T47D (cell line): Measurements from ENCODE around the gene TRIM44.
A peak's percentile ranks its signal among the peaks of the same experiment; 100 is the strongest.
"Not testable (repeated sequence)": the region's sequence is repeated elsewhere in the genome, so short reads cannot be mapped to it uniquely, and the experiment has no call there.

ENCODE experiments used
- DNase-seq, 2 experiments: peaks; one replicate each; pipeline versions ENCODE4 v3.0.0 to v3.0.0-alpha.2; 2011 to 2012; ENCODE audit warnings: low read depth in 1 of 2, low spot score in 1 of 2
- JUND ChIP-seq: IDR thresholded peaks from 2 replicates; pipeline ENCODE4 v1.6.1; 2012; ENCODE audit warnings: low read depth
- in situ Hi-C: cut with HindIII; loops from 2 replicates; pipeline ENCODE4 v1.10.0; 2016; ENCODE audit warnings: low sequenced_read_pairs, low pct_unique_long_range_greater_than_20kb

TRIM44 gene

DNA sequence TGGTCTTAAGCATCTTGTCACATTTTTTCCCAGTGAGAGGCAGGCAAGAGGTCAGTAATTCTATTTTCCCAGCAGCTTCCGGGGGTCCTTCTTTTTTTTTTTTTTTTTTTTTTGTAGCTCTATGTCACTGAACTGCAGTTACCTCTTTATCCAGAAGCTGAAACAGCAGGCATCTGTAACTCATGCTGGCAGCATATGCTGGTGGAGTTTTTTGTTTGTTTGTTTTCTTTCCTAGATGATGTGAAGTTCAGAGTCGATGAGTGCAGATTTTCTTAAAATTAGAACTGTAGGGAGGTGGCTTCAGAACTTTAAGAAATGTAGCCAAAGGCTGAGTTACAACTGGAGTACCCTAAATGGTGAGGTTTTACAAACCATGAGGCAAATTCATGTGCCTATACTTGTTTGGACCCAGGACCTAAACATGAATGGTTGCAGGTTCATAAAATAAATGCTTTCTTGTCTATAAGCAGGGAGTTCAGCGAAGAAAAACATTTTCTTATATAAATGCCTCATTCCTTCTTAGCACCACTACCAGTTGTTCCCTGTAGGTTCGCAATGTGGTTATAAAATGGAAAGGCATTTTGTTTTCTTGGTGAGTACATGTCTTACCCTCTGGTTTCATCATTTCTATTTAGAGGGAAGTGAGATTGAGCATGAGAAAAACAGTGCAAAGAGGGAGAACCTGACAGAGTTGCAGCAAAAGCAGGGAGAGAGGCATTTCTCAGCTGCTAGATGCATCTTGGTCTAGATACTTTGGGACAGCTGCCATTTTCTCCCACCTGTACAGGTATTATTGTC lies 84.0 kb downstream of the TRIM44 start:
- in situ Hi-C loops: no loop called here
- DNase-seq: no peak
- TF ChIP-seq JUND: no peak

DNA sequence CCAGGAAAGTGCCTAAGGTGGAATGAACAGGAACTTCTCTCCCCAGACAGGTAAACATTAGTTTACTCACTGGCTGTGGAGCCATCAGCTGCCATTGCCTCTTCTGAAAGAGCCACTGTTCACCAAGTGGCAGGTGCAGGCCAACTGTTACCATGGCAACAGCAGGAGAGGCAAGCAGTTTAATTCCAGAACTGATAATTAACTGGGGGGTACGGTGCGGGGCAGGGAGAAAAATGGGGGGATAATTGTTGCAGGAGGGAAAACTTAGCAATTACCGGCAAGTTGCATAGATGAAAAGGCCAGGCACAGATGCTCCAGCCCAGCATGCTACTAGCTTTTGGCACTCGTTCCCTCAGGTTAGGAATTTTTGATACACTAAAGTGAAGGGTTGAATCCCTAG lies 85.1 kb downstream of the TRIM44 start:
- peak in 1 of 2 experiments; percentile 28 for DNase-seq
- in situ Hi-C loops: no loop called here
- no peak for TF ChIP-seq JUND

DNA sequence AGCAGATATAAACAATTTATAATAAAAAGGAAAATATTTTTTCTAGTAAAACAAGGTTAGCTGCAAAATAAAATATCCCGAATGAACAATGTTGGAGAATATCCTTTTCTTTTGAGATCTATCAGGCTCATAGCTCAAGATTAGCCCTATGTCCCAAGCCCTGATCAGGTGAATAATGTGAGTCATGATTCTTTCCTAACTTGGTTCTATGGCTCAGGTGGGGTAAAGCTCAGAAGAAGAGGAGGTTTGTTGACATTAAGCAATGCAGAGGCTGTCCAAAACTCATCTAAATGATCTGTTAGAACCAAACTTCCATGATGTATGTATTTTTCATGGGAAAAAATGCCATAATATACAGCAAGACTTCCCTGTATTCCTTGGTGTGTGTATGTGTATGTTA lies 86.1 kb downstream of the TRIM44 start:
- TF ChIP-seq JUND: no peak
- DNase-seq: no peak
- in situ Hi-C loops: no loop called here

DNA sequence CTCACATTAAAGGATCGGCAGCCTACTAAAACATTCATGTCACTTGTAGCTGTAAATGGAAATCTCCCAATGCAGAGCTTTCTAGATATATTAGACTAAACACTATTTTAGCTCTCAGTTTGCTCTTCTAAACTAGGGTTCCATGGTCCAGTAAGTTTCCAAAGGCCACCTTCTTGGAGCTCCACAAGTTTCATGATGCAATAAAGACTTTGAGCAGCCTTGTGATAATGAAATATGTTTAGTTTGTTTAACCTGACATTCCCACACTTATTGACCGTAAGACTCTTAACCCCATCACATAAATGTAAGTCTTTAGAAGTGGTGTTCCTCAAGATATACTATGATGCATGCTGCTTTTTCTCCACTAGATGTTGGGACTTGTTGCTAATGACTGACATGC lies 87.7 kb downstream of the TRIM44 start:
- TF ChIP-seq JUND: no peak
- in situ Hi-C loops: no loop called here
- no peak for DNase-seq

DNA sequence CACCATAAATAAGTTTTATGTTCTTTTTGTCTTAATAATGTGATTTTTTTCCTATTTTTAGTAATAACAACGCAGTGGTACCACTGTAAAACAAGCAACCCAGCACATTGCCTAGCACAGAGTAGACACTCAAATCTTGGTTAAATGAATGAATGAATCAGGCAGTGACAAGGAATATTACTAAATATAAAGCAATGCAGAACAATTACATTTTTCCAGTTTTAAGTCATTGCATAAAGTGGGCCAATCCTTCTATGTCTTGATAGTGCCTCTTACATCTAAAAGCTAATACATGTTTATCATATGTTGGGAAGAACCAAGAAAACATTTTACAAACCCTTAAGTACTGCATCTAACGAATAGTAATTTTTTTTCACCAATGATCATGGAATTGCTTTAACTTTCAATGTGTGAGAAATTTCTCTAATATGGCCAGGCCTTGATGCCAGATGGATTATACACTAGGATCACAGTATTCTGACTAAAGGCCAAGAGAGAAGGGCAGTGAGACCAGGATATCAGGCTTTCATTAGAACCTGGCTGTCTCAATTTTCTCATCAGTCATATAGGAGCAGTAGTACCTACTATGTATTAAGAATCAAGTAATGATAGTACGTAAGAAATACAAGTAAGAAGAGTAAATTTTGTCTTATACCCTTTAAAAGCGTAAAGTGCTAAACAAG lies 88.5 kb downstream of the TRIM44 start:
- TF ChIP-seq JUND: no peak
- in situ Hi-C loops: no loop called here
- no peak for DNase-seq

DNA sequence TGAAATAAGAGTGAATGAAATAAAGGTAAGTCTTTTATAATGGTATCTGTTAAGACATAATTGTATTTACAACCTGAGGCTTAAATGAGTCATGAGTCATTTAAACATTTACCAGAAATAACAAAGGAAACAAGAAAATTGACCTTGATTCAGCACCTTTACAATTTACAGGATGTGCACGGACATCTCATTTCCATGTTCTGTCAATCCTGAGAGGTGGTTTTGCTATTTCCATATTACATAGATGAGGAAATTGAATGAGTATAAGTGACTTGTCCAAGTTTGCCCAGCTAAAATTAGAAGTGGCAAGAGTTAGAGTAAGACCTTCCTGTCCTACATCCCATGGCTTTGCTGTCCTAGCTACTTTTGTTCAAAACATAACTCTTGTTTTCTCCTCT lies 89.1 kb downstream of the TRIM44 start:
- DNase-seq: no peak
- in situ Hi-C loops: no loop called here
- no peak for TF ChIP-seq JUND

DNA sequence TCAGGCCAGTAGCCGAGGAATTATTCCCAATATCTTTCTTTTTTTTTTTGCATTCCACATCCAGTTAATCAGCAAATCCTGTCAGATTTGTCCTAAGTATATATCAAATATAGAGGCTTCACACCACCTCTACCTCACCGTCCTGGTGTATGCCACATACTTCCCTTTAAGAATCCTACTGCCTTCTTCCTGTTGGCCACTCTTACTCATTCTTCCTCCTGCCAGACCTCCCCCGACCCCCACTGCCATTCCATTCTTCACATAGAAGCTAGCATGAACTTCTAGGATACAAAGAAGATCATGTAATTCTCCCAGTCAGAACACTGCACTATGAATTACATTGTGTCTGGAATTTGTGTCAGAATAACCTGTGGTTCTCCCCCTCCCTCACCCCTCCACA lies 89.5 kb downstream of the TRIM44 start:
- TF ChIP-seq JUND: no peak
- in situ Hi-C loops: no loop called here
- no peak for DNase-seq

DNA sequence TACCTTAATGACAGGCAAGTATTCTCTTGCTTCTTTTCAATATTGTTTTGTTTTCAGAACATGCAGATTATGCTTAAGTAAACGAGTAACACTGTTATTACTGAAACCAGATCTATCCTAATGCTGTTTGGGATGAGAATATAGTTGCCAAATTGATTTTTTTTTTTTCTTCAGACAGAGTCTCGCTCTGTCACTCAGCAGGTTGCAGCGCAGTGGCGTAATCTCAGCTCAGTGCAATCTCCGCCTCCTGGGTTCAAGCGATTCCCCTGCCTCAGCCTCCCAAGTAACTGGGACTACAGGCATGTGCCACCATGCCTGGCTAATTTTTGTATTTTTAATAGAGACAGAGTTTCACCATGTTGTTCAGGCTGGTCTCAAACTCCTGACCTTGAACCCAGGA lies 91.0 kb downstream of the TRIM44 start:
- DNase-seq, in situ Hi-C loops: not testable (repeated sequence)

DNA sequence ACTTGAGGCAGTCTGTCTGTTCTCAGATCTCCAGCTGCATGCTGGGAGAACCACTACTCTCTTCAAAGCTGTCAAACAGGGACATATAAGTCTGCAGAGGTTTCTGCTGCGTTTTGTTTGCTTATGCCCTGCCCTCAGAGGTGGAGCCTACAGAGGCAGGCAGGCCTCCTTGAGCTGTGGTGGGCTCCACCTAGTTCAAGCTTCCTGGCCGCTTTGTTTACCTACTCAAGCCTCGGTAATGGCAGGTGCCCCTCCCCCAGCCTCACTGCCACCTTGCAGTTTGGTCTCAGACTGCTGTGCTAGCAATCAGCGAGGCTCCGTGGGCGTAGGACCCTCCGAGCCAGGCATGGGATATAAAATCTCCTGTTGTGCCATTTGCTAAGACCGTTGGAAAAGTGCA lies 97.4 kb downstream of the TRIM44 start:
- DNase-seq, in situ Hi-C loops: not testable (repeated sequence)

DNA sequence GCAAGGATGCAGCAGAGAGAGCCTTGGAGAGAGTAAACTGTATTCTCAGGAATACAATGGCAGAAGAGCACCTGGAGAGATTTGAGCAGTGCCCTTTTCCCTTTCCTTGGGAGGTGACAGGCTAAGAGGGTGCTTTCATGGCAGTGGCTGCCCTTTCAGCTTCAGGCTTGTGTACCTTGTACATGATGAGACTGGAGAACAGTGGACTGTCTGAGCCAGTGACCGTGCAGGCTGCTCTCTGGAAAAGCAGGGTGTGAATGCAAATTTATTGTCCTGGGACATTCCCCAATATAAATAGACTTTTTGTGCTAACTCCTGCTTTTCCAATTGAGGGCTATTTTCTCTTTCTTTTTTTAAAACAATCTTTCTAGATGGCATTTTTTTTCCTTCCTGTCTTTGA lies 99.3 kb downstream of the TRIM44 start:
- no peak for TF ChIP-seq JUND
- DNase-seq: no peak
- in situ Hi-C loops: no loop called here

DNA sequence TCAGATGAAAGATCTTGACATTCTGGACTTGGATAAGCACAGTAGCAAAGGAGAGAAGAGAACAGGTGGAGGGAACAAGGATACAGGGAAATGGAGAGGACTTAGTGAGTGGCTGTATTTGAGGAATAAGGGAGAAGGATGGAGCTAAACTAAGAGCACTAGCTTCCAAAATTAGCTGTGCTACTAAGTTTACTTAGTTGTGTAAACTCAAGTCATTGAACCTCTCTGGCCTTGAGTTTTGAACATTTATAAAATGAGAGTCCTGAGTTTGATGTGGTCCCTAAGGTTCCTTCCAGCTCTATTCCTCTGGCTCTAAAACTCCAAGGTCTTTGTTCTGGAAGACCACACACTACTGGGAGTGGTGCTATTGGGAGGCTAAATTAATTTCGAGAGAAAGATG lies 100.7 kb downstream of the TRIM44 start:
- in situ Hi-C loops: no loop called here
- no peak for TF ChIP-seq JUND
- DNase-seq: no peak

DNA sequence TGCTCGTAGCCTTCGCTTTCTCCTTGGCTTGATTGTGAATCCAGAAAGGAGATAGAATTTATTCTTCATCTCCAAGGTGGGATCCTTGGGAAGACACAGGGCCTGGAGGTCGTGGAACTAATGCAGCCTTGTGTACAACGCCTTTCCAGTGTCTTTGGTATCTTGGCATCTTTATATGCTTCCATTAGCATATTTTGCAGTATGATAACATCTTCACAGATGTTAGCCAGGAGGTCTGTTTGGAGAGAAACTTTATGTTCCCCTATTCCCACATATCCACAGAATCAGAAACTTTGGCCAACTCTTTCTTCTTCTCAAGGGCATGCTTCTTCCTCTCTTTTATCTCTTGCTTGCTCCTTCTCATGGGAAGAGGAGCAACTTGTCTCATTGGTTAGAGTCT lies 101.2 kb downstream of the TRIM44 start:
- TF ChIP-seq JUND: no peak
- in situ Hi-C loops: no loop called here

DNA sequence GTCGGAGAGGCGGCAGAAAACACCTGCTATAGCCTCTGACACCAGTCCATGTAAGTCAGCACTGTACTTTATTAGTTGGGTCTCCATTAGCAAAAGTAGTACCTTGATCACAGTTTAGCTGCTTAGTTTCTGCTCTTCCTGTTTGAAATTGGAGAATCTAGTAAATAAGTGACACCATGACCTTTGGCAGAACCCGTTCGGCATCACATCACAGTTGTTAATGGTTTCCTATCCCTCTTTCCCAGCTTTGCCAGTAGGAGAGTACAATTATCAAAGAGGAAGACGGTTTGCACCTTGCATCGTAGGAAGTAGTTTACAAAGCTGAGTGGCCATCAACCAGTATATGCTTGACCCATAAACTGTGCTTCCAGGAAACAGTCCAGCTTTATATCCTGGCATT lies 101.8 kb downstream of the TRIM44 start:
- DNase-seq: no peak
- TF ChIP-seq JUND: no peak
- in situ Hi-C loops: no loop called here

More for the DNA sequence above, 101.2 kb downstream of the TRIM44 start:
- no peak for DNase-seq
